ENCODE measurements around the gene TMEM253.

TMEM253 gene

DNA sequence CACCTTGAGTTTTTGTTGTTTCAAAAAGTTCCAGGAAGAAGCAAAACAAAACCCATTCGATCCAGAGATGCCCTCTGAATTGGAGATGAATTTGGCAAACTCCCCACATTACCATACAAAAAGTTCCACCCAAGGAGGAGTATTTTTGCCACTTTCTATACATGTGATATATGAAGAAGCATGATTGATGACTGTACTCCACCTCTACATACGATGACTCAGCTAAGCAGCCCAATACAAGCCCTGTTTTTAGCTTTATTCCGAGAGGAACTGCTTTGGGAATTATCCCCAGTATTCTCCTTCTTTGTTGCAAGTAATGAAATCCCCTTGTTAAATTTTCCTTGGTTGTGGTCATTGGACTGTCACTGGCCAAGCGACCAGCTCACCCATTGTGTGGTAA, 11.4 kb downstream of the TMEM253 start:
- TF ChIP-seq, protein P1, sequence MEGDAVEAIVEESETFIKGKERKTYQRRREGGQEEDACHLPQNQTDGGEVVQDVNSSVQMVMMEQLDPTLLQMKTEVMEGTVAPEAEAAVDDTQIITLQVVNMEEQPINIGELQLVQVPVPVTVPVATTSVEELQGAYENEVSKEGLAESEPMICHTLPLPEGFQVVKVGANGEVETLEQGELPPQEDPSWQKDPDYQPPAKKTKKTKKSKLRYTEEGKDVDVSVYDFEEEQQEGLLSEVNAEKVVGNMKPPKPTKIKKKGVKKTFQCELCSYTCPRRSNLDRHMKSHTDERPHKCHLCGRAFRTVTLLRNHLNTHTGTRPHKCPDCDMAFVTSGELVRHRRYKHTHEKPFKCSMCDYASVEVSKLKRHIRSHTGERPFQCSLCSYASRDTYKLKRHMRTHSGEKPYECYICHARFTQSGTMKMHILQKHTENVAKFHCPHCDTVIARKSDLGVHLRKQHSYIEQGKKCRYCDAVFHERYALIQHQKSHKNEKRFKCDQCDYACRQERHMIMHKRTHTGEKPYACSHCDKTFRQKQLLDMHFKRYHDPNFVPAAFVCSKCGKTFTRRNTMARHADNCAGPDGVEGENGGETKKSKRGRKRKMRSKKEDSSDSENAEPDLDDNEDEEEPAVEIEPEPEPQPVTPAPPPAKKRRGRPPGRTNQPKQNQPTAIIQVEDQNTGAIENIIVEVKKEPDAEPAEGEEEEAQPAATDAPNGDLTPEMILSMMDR (IDR thresholded peaks at IDR 0.05; ENCODE audit: low read depth, low read length), result no peak
- no peak for DNase-seq (ENCODE audit: low read depth in 2 of 2)
- no peak overlapping the region for H3K4me3 ChIP-seq (replicated peaks in 1 of 2; ENCODE audit: low read depth in 2 of 2, low read length in 2 of 2)

DNA sequence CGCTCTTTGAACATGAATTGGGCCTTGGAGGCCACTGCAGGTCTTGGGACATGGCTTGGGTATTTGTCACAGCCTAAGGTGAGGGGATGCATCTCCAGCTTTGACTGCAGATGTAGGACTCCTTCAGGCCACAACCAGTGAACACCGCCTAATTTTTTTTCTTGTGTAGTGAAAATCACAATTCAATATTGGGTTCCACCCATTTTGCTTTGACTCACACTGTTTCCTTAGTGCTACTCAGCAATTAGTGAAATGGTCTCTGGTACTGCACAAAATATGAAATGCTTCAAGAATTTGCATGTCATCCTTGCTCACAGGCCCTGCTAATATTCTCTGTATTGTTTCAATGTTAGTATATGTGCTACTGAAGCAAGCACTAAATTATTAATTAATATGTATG, 12.5 kb downstream of the TMEM253 start:
- H3K4me3 ChIP-seq (replicated peaks in 1 of 2; ENCODE audit: low read depth in 2 of 2, low read length in 2 of 2), result no peak overlapping the region
- TF ChIP-seq, protein P1 (IDR thresholded peaks at IDR 0.05; ENCODE audit: low read depth, low read length), result no peak
- no peak for DNase-seq (ENCODE audit: low read depth in 2 of 2)

DNA sequence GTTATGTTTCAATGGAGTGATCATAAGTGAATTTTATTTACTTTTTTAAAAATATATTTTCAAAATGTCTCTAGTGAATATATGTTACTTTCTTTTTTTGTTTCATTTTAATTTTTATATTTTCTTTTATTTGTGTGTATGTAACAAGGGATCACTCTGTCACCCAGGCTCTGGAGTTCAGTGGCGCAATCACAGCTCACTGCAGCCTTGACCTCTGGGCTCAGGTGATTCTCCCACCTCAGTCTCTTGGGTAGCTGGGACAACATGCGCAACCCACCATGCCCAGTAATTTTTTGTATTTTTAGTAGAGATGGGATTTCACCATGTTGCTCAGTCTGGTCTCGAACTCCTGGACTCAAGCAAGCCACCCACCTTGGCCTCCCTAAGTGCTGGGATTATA, 18.1 kb downstream of the TMEM253 start:
- DNase-seq (ENCODE audit: low read depth in 2 of 2), result no peak
- TF ChIP-seq, protein P1 (IDR thresholded peaks at IDR 0.05; ENCODE audit: low read depth, low read length), result no peak
- H3K4me3 ChIP-seq (replicated peaks in 1 of 2; ENCODE audit: low read depth in 2 of 2, low read length in 2 of 2), result no peak overlapping the region

DNA sequence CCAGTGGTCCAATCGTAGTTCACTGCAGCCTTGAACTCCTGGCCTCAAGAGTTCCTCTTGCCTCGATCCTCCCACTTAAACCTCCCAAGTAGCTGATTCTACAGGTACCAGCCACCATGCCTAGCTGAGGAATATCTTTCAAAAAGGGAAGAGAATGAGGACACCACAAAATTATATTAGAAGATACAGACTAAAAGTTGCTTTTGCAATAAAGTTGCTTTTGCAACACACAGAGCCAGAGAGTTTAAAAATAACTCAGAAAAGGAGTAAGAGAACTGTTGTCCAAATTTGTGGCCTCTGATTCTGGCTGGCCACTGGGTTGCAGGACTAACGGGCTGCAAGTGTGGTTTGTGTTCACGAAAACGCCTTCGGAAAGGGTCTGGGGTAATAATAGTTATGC, 19.8 kb downstream of the TMEM253 start:
- DNase-seq (ENCODE audit: low read depth in 2 of 2), result no peak
- TF ChIP-seq, protein P1 (IDR thresholded peaks at IDR 0.05; ENCODE audit: low read depth, low read length), result no peak
- no peak overlapping the region for H3K4me3 ChIP-seq (replicated peaks in 1 of 2; ENCODE audit: low read depth in 2 of 2, low read length in 2 of 2)

DNA sequence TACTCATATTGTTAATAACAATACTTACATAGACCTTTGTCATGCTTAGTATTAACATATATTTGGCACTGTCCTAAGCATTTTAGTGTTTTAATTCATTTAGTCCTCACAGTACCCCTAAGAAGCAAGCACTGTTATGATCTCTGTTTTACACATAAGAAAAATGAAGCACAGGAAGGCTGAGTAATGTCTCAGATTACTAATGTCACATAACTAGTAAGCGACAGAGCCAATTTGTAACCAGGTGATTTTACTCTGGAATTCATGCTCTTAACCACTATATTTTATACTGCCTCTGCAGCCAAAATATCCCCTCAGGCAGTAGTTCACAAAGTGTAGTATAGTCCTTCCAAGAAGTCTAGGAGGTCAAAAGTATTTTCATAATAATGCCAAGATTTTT, 20.3 kb downstream of the TMEM253 start:
- TF ChIP-seq, protein P1 (IDR thresholded peaks at IDR 0.05; ENCODE audit: low read depth, low read length), result no peak
- no peak overlapping the region for H3K4me3 ChIP-seq (replicated peaks in 1 of 2; ENCODE audit: low read depth in 2 of 2, low read length in 2 of 2)
- DNase-seq (ENCODE audit: low read depth in 2 of 2), result no peak

DNA sequence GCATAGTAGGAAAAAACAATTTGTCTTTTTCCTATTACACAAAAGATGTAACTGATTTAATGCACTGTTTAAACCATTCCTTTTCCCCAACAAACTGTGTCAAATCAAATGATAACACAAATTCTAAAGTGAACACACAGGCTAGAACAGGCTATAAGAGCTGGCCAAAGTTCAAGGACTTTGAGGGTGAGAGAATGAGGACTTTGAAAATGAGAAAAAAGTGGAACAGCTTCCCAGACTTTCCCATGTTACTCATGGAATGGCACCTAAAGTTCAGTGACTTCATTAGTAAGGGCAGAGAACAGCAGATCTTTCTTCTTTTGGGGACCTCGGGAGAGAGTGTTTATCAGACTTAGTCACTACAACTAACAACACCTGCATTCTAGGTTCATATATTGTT, 22.6 kb downstream of the TMEM253 start:
- DNase-seq (ENCODE audit: low read depth in 2 of 2), result no peak

DNA sequence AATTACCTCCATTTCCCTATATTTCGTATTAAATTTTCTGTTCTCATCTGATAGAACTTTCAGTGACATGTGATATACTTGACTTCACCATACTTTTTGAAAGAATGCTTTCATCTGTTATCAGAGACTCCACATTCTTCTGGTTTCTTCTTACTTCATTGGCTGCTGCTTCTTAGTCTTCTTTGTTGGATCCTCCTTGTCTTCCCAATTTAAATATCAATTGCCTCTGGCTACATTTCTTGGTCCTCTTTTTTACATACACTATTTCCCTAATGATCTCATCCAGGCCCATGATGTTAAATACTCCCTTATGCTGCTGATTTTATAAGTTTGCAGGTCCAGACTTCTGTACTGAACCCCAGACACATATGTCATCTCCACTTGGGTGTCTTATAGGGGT, 33.0 kb downstream of the TMEM253 start:
- H3K4me3 ChIP-seq (replicated peaks in 1 of 2; ENCODE audit: low read depth in 2 of 2, low read length in 2 of 2), result no peak overlapping the region
- no peak for DNase-seq (ENCODE audit: low read depth in 2 of 2)
- TF ChIP-seq, protein P1 (IDR thresholded peaks at IDR 0.05; ENCODE audit: low read depth, low read length), result no peak

More for the DNA sequence above, 22.6 kb downstream of the TMEM253 start:
- TF ChIP-seq, protein P1 (IDR thresholded peaks at IDR 0.05; ENCODE audit: low read depth, low read length), result no peak
- H3K4me3 ChIP-seq (replicated peaks in 1 of 2; ENCODE audit: low read depth in 2 of 2, low read length in 2 of 2), result no peak overlapping the region
